ENCODE data around the gene RITA1. TPM values are rescaled to one million over a fixed set of nuclear protein-coding genes. Genes with fewer than 3 reads are reported as not detected.
A peak's percentile ranks its signal among the peaks of the same experiment; 100 is the strongest.

The RITA1 gene
- total and polyA plus RNA-seq, 5 donors from 2014 or later = 10.1 to 38.3 (median 21.0) TPM

GRCh38 chr12:113216027-113216426 is 30.5 kb downstream of the RITA1 start:
- no peak for ATAC-seq (ENCODE audit: low read depth in 2 of 2)
- Histone ChIP-seq H3K27me3 (ENCODE audit: control insufficient read depth, insufficient read depth, low read length) (no peaks in the 10 kb centered on the region), H3K27ac (ENCODE audit: insufficient read depth, low read length, poor library complexity, severe bottlenecking) (no peak overlapping the region), H3K4me1 (ENCODE audit: control insufficient read depth, insufficient read depth, low read length, poor library complexity, severe bottlenecking) (peaks cover 4% of the 10 kb centered on the region), H3K4me3 (ENCODE audit: low read depth, low read length) (no peak overlapping the region), H3K9me3 (ENCODE audit: control insufficient read depth in 2 of 2, low read length in 2 of 2) (no peaks in the 10 kb centered on the region), H3K36me3 (ENCODE audit: control insufficient read depth, insufficient read depth, low read length) (no peaks in the 10 kb centered on the region)
- Mint-ChIP-seq H3K4me3 (no peak overlapping the region), H3K27ac (no peak overlapping the region), H3K27me3 (peaks cover 8% of the 10 kb centered on the region), H3K4me1 (peaks cover 0 to 25% (median 4%) of the 10 kb centered on the region in 4 donors), H3K9me3 (no peaks in the 10 kb centered on the region), H3K36me3 (no peaks in the 10 kb centered on the region)
- no peak for DNase-seq

GRCh38 chr12:113220593-113221180 is 35.2 kb downstream of the RITA1 start:
- peaks cover 9 to 44% (median 25%) of the 10 kb centered on the region in 4 donors for H3K4me1 Mint-ChIP-seq
- Histone ChIP-seq H3K27me3 (ENCODE audit: control insufficient read depth, insufficient read depth, low read length) (no peaks in the 10 kb centered on the region), H3K27ac (ENCODE audit: insufficient read depth, low read length, poor library complexity, severe bottlenecking) (peak overlapping the region; percentile 49), H3K4me1 (ENCODE audit: control insufficient read depth, insufficient read depth, low read length, poor library complexity, severe bottlenecking) (peaks cover 30% of the 10 kb centered on the region), H3K4me3 (ENCODE audit: low read depth, low read length) (peak overlapping the region; percentile 81), H3K36me3 (ENCODE audit: control insufficient read depth, insufficient read depth, low read length) (no peaks in the 10 kb centered on the region), H3K9me3 (ENCODE audit: control insufficient read depth in 2 of 2, low read length in 2 of 2) (no peaks in the 10 kb centered on the region)
- peaks cover 11% of the 10 kb centered on the region for H3K27me3 Mint-ChIP-seq
- peaks cover 5% of the 10 kb centered on the region for H3K36me3 Mint-ChIP-seq
- ATAC-seq (ENCODE audit: low read depth in 2 of 2) (no peak), DNase-seq (peak in 1 of 3 donors; percentile 32)
- peak overlapping the region; percentile 86 to 98 (median 94) for H3K4me3 Mint-ChIP-seq
- peak overlapping the region; percentile 52 to 97 (median 89) for H3K27ac Mint-ChIP-seq
- H3K9me3 Mint-ChIP-seq = no peaks in the 10 kb centered on the region

- Mint-ChIP-seq H3K4me3 (peak within 1 kb of the TSS; percentile 86 to 98 (median 94)), H3K36me3 (peaks cover 5% of the 10 kb centered on the region), H3K27me3 (peaks cover 7% of the 10 kb centered on the region), H3K27ac (peak within 1 kb of the TSS; percentile 74 to 97 (median 89)), H3K4me1 (peaks cover 9 to 39% (median 25%) of the 10 kb centered on the region in 4 donors), H3K9me3 (no peaks in the 10 kb centered on the region)
- Histone ChIP-seq H3K4me1 (ENCODE audit: control insufficient read depth, insufficient read depth, low read length, poor library complexity, severe bottlenecking) (peaks cover 30% of the 10 kb centered on the region), H3K27ac (ENCODE audit: insufficient read depth, low read length, poor library complexity, severe bottlenecking) (peak within 1 kb of the TSS; percentile 74), H3K36me3 (ENCODE audit: control insufficient read depth, insufficient read depth, low read length) (no peaks in the 10 kb centered on the region), H3K27me3 (ENCODE audit: control insufficient read depth, insufficient read depth, low read length) (no peaks in the 10 kb centered on the region), H3K4me3 (ENCODE audit: low read depth, low read length) (peak within 1 kb of the TSS; percentile 81), H3K9me3 (ENCODE audit: control insufficient read depth in 2 of 2, low read length in 2 of 2) (no peaks in the 10 kb centered on the region)
- DNase-seq = peak; percentile 99 to 100 (median 100)
- peak; percentile 94 to 95 for ATAC-seq (ENCODE audit: low read depth in 2 of 2)
Observed at GRCh38 chr12:113221181-113221996, 35.9 kb downstream of the RITA1 start, which contains the start of gene TPCN1. Gene TPCN1, plus strand, starts transcription at chr12:113221464. Its CDS starts 5,389 bp downstream, at chr12:113226853.

- Histone ChIP-seq H3K36me3 (ENCODE audit: control insufficient read depth, insufficient read depth, low read length) (peaks cover under 1% of the 10 kb centered on the region), H3K27me3 (ENCODE audit: control insufficient read depth, insufficient read depth, low read length) (no peaks in the 10 kb centered on the region), H3K4me1 (ENCODE audit: control insufficient read depth, insufficient read depth, low read length, poor library complexity, severe bottlenecking) (peaks cover 30% of the 10 kb centered on the region), H3K4me3 (ENCODE audit: low read depth, low read length) (peak overlapping the region; percentile 71), H3K9me3 (ENCODE audit: control insufficient read depth in 2 of 2, low read length in 2 of 2) (no peaks in the 10 kb centered on the region), H3K27ac (ENCODE audit: insufficient read depth, low read length, poor library complexity, severe bottlenecking) (peak overlapping the region; percentile 74)
- Mint-ChIP-seq H3K36me3 (peaks cover 5% of the 10 kb centered on the region), H3K9me3 (no peaks in the 10 kb centered on the region), H3K4me3 (peak overlapping the region; percentile 86 to 98 (median 92)), H3K27me3 (peaks cover 6% of the 10 kb centered on the region), H3K4me1 (peaks cover 9 to 37% (median 25%) of the 10 kb centered on the region in 4 donors), H3K27ac (peak overlapping the region; percentile 74 to 93 (median 89))
- no peak for ATAC-seq (ENCODE audit: low read depth in 2 of 2)
- DNase-seq = peak in 1 of 3 donors; percentile 29
Observed at GRCh38 chr12:113221997-113222729, 36.6 kb downstream of the RITA1 start.

DNA sequence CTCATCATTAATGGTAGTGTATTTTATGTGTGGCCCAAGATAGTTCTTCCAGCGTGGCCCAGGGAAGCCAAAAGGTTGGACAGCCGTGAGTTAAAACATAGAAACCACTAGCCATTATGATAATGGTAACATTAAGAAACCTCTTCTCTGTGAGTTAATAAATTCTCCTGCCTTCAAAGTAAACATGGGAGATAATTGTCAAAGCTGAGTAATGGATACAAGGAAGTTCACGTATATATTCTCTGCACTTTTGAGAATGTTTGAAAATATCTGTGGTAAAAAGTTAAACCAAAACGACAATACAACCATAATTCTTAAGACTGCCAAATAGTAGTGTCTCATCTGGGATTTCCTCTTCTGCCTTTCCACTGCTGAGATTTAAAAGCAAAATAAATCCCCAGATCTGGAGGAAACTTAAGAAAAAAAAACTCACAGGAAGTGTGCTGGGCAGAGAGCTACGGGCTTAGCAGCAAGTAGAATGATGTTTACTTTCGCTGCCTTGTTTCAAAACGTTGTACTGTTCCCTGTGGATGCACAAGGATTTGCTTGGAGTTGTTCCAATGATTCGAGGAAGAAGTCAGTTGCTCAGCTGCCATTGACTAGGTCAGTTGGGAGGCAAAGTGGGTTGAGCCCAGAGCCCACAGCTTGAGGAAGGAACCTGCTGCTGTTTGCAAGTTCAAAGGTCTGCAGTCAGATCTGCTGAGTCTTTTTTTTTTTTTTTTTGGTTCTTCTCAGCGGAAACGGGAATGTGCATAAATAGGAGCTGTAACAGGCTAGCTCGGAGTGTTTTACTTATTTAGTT is 37.4 kb downstream of the RITA1 start:
- no peaks in the 10 kb centered on the region for H3K9me3 Mint-ChIP-seq
- H3K4me1 ChIP-seq (ENCODE audit: control insufficient read depth, insufficient read depth, low read length, poor library complexity, severe bottlenecking) = peaks cover 30% of the 10 kb centered on the region
- no peak for ATAC-seq (ENCODE audit: low read depth in 2 of 2)
- H3K9me3 ChIP-seq (ENCODE audit: control insufficient read depth in 2 of 2, low read length in 2 of 2) = no peaks in the 10 kb centered on the region
- peak overlapping the region; percentile 86 to 98 (median 92) for H3K4me3 Mint-ChIP-seq
- H3K4me1 Mint-ChIP-seq = peaks cover 9 to 33% (median 25%) of the 10 kb centered on the region in 4 donors
- peak in 2 of 3 donors; percentile 33 to 59 for DNase-seq
- no peaks in the 10 kb centered on the region for H3K27me3 ChIP-seq (ENCODE audit: control insufficient read depth, insufficient read depth, low read length)
- peak overlapping the region; percentile 71 for H3K4me3 ChIP-seq (ENCODE audit: low read depth, low read length)
- peaks cover 7% of the 10 kb centered on the region for H3K36me3 ChIP-seq (ENCODE audit: control insufficient read depth, insufficient read depth, low read length)
- H3K36me3 Mint-ChIP-seq = peaks cover 5% of the 10 kb centered on the region
- H3K27me3 Mint-ChIP-seq = peaks cover 6% of the 10 kb centered on the region
- peak overlapping the region; percentile 83 to 93 (median 89) for H3K27ac Mint-ChIP-seq
- H3K27ac ChIP-seq (ENCODE audit: insufficient read depth, low read length, poor library complexity, severe bottlenecking) = peak overlapping the region; percentile 74

- no peaks in the 10 kb centered on the region for H3K27me3 ChIP-seq (ENCODE audit: control insufficient read depth, insufficient read depth, low read length)
- Mint-ChIP-seq H3K27me3 (peaks cover 6% of the 10 kb centered on the region), H3K4me1 (peaks cover 12 to 47% (median 31%) of the 10 kb centered on the region in 4 donors)
Observed at GRCh38 chr12:113224955-113225354, 39.4 kb downstream of the RITA1 start.

More at GRCh38 chr12:113224955-113225354, 39.4 kb downstream of the RITA1 start:
- H3K9me3 ChIP-seq (ENCODE audit: control insufficient read depth in 2 of 2, low read length in 2 of 2) = no peaks in the 10 kb centered on the region
- no peaks in the 10 kb centered on the region for H3K9me3 Mint-ChIP-seq
- H3K27ac Mint-ChIP-seq = no peak overlapping the region
- no peak for DNase-seq
- peaks cover 13% of the 10 kb centered on the region for H3K36me3 ChIP-seq (ENCODE audit: control insufficient read depth, insufficient read depth, low read length)
- peaks cover 11% of the 10 kb centered on the region for H3K36me3 Mint-ChIP-seq
- no peak overlapping the region for H3K27ac ChIP-seq (ENCODE audit: insufficient read depth, low read length, poor library complexity, severe bottlenecking)
- H3K4me3 Mint-ChIP-seq = no peak overlapping the region
- H3K4me1 ChIP-seq (ENCODE audit: control insufficient read depth, insufficient read depth, low read length, poor library complexity, severe bottlenecking) = peaks cover 34% of the 10 kb centered on the region
- no peak for ATAC-seq (ENCODE audit: low read depth in 2 of 2)
- no peak overlapping the region for H3K4me3 ChIP-seq (ENCODE audit: low read depth, low read length)

Measured in CD4-positive, CD25-positive, alpha-beta regulatory T cell (primary cell).